Measurements from ENCODE around the gene RAD51B.

RAD51B gene

DNA sequence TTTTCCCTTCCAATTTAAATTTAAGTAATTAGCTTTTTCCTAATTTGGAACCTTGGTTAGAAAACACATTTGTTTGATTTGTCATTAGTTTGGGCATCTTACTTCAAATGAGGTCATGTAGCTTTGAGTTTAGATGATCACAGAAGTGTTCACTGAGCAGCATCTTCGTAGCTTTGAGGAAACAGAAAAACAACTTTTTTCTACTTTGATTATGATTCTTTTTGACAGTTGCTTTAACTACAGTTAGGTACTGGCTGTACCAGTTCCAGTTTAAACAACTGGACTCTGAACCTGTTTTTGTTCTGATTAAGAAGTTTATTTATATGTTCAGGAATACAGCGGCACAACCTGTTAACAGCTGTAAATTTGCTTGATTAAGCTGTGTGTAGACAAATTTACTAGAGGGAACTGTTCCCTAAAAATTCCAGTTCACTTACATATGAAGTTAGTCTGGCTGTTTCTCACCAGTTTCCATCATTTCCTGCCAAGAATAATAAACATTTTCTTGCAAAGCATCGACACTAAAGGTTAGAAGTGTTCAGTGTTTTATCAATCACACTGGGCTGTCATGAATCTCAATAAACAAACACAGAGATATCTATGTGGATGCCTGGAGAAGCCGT is 191.9 kb downstream of the RAD51B start:
- TF ChIP-seq, protein P1, sequence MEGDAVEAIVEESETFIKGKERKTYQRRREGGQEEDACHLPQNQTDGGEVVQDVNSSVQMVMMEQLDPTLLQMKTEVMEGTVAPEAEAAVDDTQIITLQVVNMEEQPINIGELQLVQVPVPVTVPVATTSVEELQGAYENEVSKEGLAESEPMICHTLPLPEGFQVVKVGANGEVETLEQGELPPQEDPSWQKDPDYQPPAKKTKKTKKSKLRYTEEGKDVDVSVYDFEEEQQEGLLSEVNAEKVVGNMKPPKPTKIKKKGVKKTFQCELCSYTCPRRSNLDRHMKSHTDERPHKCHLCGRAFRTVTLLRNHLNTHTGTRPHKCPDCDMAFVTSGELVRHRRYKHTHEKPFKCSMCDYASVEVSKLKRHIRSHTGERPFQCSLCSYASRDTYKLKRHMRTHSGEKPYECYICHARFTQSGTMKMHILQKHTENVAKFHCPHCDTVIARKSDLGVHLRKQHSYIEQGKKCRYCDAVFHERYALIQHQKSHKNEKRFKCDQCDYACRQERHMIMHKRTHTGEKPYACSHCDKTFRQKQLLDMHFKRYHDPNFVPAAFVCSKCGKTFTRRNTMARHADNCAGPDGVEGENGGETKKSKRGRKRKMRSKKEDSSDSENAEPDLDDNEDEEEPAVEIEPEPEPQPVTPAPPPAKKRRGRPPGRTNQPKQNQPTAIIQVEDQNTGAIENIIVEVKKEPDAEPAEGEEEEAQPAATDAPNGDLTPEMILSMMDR (IDR thresholded peaks at IDR 0.05; ENCODE audit: unreplicated experiment in 3 of 3), result no peak
- H3K4me3 Mint-ChIP-seq, result peak overlapping the region in 1 of 3 experiments; percentile 11
- peak overlapping the region; percentile 84 to 94 (median 92) for H3K27ac Mint-ChIP-seq
- peaks cover 3% of the 10 kb centered on the region for H3K27me3 Mint-ChIP-seq (ENCODE audit: low read depth)
- H3K9me3 Mint-ChIP-seq, result peaks cover 9% of the 10 kb centered on the region
- no peaks in the 10 kb centered on the region for H3K36me3 Mint-ChIP-seq (ENCODE audit: low read depth)
- H3K4me1 Mint-ChIP-seq, result peaks cover 47% of the 10 kb centered on the region

DNA sequence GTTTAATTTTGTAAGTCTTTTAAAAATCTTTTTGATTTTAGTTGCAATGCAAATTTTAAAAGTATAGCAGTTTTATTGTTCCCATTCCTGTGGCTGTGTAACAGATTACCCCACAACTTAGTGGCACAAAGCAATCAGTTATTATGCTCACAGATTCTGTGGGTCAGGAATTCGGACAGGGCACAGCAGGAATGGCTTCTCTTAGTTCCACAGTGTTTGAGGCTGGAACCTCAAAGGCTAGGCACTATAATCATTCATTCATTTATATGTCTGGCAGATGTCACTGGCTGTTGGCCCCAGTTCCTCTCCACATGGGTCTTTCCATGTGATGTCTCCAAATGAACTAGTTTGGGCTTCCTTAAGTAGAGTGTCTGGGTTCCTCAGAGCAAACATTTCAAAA is 193.3 kb downstream of the RAD51B start:
- H3K4me1 Mint-ChIP-seq, result peaks cover 47% of the 10 kb centered on the region
- peaks cover 9% of the 10 kb centered on the region for H3K9me3 Mint-ChIP-seq
- H3K36me3 Mint-ChIP-seq (ENCODE audit: low read depth), result no peaks in the 10 kb centered on the region
- TF ChIP-seq, protein P1 (IDR thresholded peaks at IDR 0.05; ENCODE audit: unreplicated experiment in 3 of 3), result no peak
- H3K27ac Mint-ChIP-seq, result peak overlapping the region; percentile 36 to 94 (median 92)
- H3K4me3 Mint-ChIP-seq, result no peak overlapping the region
- H3K27me3 Mint-ChIP-seq (ENCODE audit: low read depth), result no peaks in the 10 kb centered on the region

- TF ChIP-seq, protein P1 (IDR thresholded peaks at IDR 0.05; ENCODE audit: unreplicated experiment in 3 of 3), result no peak
- Mint-ChIP-seq H3K9me3 (peaks cover 9% of the 10 kb centered on the region), H3K27ac (peak overlapping the region; percentile 36 to 94 (median 92)), H3K4me1 (peaks cover 50% of the 10 kb centered on the region), H3K36me3 (ENCODE audit: low read depth) (no peaks in the 10 kb centered on the region), H3K4me3 (no peak overlapping the region), H3K27me3 (ENCODE audit: low read depth) (no peaks in the 10 kb centered on the region)
These were observed 193.7 kb downstream of the RAD51B start for GRCh38 chr14:68013326-68013725.

DNA sequence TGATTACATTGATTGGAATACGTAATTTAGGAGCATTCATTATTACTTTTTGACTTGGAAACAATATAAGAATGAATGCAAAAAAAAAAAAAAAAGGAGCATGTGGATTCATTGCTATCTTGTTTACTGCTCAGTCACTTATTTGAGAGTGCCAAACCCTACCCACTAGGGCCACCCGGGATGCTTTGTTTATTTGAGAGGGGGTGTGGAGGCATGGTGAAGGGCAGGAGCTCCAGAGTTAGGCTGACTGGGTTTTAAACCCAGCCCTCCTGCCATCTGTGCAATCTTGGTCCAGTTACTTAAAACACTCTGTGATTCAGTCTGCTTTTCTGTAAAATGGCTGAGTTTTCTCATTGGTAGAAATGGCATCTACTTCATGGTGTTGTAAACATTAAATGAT is 195.2 kb downstream of the RAD51B start:
- Mint-ChIP-seq H3K4me3 (no peak overlapping the region), H3K9me3 (peaks cover 9% of the 10 kb centered on the region), H3K27ac (peak overlapping the region in 2 of 3 experiments; percentile 6 to 11), H3K4me1 (peaks cover 43% of the 10 kb centered on the region), H3K36me3 (ENCODE audit: low read depth) (no peaks in the 10 kb centered on the region), H3K27me3 (ENCODE audit: low read depth) (no peaks in the 10 kb centered on the region)
- TF ChIP-seq, protein P1 (IDR thresholded peaks at IDR 0.05; ENCODE audit: unreplicated experiment in 3 of 3), result no peak

DNA sequence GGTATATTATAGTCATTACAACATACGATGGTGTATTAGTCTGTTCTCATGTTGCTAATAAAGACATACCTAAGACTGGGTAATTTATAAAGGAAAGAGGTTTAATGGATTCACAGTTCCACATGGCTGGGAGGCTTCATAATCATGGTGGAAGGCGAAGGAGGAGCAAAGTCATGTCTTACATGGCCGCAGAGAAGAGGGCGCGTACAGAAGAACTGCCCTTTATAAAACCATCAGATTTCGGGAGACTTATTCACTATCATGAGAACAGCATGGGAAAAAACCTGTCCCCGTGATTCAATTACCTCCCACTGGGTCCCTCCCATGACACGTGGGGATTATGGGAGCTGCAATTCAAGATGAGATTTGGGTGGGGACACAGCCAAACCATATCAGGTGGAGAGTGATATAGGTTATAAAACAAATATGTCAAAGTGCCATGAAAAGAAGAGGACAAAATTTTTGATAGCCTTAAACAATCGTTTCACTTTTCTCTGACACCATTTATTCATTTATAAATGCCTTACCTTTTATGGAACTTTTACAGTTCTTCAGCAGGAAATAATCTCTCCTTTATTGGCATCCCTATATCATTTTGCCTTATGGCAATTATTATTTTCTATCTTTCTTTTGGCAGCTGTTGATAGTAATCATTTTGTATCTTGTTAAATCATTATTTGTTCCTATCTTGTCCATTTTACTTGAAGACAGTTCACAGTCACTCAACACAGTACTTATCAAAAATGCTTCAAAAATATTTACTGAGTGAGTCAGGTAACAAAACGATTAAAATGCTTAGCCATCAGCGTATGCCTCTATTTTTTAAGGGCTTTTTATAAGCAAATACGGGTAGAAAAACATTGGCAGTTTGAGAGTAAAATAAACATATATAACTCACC is 196.0 kb downstream of the RAD51B start:
- TF ChIP-seq, protein P1 (IDR thresholded peaks at IDR 0.05; ENCODE audit: unreplicated experiment in 3 of 3), result no peak
- H3K4me1 Mint-ChIP-seq, result peaks cover 40% of the 10 kb centered on the region
- peak overlapping the region; percentile 6 to 53 (median 43) for H3K27ac Mint-ChIP-seq
- no peak overlapping the region for H3K4me3 Mint-ChIP-seq
- no peaks in the 10 kb centered on the region for H3K27me3 Mint-ChIP-seq (ENCODE audit: low read depth)
- no peaks in the 10 kb centered on the region for H3K36me3 Mint-ChIP-seq (ENCODE audit: low read depth)
- peaks cover 9% of the 10 kb centered on the region for H3K9me3 Mint-ChIP-seq

Measured in nephron (organoid).